HepG2 (cell line): ENCODE results near the gene HAP1. TPM values are rescaled to one million over a fixed set of nuclear protein-coding genes. Genes with fewer than 3 reads are reported as not detected.

Experiments
- CSRNP2 ChIP-seq: sonication (generic); formaldehyde crosslinking; conservative IDR thresholded peaks from 2 replicates; pipeline ENCODE4 v1.8.0; 2022; ENCODE audit warnings: low read depth, missing genetic modification reagents
- FOSL1 ChIP-seq: sonication (generic); formaldehyde crosslinking; IDR thresholded peaks from 2 replicates; pipeline ENCODE4 v1.9.0; 2021; ENCODE audit warnings: missing genetic modification reagents, borderline replicate concordance
- HNRNPLL ChIP-seq: fragments of 200-400 bp; formaldehyde crosslinking; IDR thresholded peaks from 2 replicates; pipeline ENCODE4 v1.6.1; 2017; ENCODE audit warnings: mild to moderate bottlenecking, low read depth, low read length; ENCODE audit not compliant: poor library complexity, severe bottlenecking
- NFKB2 ChIP-seq: sonication (generic); formaldehyde crosslinking; IDR thresholded peaks from 2 replicates; pipeline ENCODE4 v1.4.0; 2020; ENCODE audit warnings: missing genetic modification reagents, borderline replicate concordance
- ONECUT2 ChIP-seq: sonication (generic); formaldehyde crosslinking; IDR thresholded peaks from 2 replicates; pipeline ENCODE4 v1.4.0; 2020; ENCODE audit warnings: missing genetic modification reagents
- SNRNP70 ChIP-seq: fragments of 200-400 bp; formaldehyde crosslinking; IDR thresholded peaks from 2 replicates; pipeline ENCODE4 v1.6.1; 2017; ENCODE audit warnings: mild to moderate bottlenecking, low read depth, low read length, moderate library complexity
- SPEN ChIP-seq: sonication (generic); formaldehyde crosslinking; IDR thresholded peaks from 2 replicates; pipeline ENCODE4 v1.5.1; 2020; ENCODE audit warnings: low read depth, mild to moderate bottlenecking, missing genetic modification reagents
- TFAP4 ChIP-seq: sonication (generic); IDR thresholded peaks from 2 replicates; pipeline ENCODE4 v1.6.1; 2016; ENCODE audit warnings: low read depth, borderline replicate concordance
- ZBTB38 ChIP-seq: sonication (generic); formaldehyde crosslinking; IDR thresholded peaks from 2 replicates; pipeline ENCODE4 v1.5.1; 2020; ENCODE audit warnings: mild to moderate bottlenecking, missing genetic modification reagents
- ZNF124 ChIP-seq: sonication (generic); formaldehyde crosslinking; IDR thresholded peaks from 2 replicates; pipeline ENCODE4 v1.4.0; 2020; ENCODE audit warnings: missing genetic modification reagents
- ZNF567 ChIP-seq: sonication (generic); formaldehyde crosslinking; IDR thresholded peaks from 2 replicates; pipeline ENCODE4 v1.8.1; 2023; ENCODE audit warnings: mild to moderate bottlenecking, missing genetic modification reagents, borderline replicate concordance
- ZNF782 ChIP-seq: sonication (generic); formaldehyde crosslinking; IDR thresholded peaks from 2 replicates; pipeline ENCODE4 v1.4.0; 2020; ENCODE audit warnings: missing genetic modification reagents, mild to moderate bottlenecking, borderline replicate concordance
- polyA plus RNA-seq, 8 experiments: library from polyadenylated mRNA; depleted of rRNA in 3 of 8; stranded (reverse) in 7 of 8; unstranded in 1 of 8; fragments of >200 nt; fragmentation: Illumina TruSeq in 4 of 8; extraction: Trizol in 4 of 8; gene quantifications; 2 replicates each; pipeline versions ENCODE4 v1.2.1 to v1.2.3, GENCODE V29; 2011 to 2016; ENCODE audit warnings: low read depth in 4 of 8, missing spikeins in 1 of 8, mixed read lengths in 1 of 8; ENCODE audit not compliant: insufficient read depth in 1 of 8
- total RNA-seq, 5 experiments: library from RNA; depleted of rRNA; stranded (reverse); fragments of >200 nt; fragmentation: Illumina TruSeq; extraction: Trizol; gene quantifications; 2 replicates each; pipeline ENCODE4 v1.2.3, GENCODE V29; 2016; ENCODE audit warnings: low read depth in 1 of 5
- TF ChIP-seq, protein P1 (sequence below): sonication (generic); formaldehyde crosslinking; IDR thresholded peaks from 2 replicates; pipeline ENCODE4 v1.4.0; 2020; ENCODE audit warnings: missing genetic modification reagents, mild to moderate bottlenecking, borderline replicate concordance
- TF ChIP-seq, protein P2 (sequence below): IDR thresholded peaks from 2 replicates; pipeline ENCODE4 v1.6.1; 2016; ENCODE audit warnings: low read depth, borderline replicate concordance
- TF ChIP-seq, protein P3 (sequence below): sonication (generic); formaldehyde crosslinking; conservative IDR thresholded peaks from 2 replicates; pipeline ENCODE4 v1.8.0; 2022; ENCODE audit warnings: missing genetic modification reagents
- TF ChIP-seq, protein P4 (sequence below): sonication (generic); formaldehyde crosslinking; IDR thresholded peaks from 2 replicates; pipeline ENCODE4 v1.4.0; 2020; ENCODE audit warnings: mild to moderate bottlenecking, missing genetic modification reagents

The HAP1 gene
- total and polyA plus RNA-seq, 2 of the 13 experiments (the other 11 are each of a cell fraction or from before 2014, with no cell fraction given), result 0.07 TPM

DNA sequence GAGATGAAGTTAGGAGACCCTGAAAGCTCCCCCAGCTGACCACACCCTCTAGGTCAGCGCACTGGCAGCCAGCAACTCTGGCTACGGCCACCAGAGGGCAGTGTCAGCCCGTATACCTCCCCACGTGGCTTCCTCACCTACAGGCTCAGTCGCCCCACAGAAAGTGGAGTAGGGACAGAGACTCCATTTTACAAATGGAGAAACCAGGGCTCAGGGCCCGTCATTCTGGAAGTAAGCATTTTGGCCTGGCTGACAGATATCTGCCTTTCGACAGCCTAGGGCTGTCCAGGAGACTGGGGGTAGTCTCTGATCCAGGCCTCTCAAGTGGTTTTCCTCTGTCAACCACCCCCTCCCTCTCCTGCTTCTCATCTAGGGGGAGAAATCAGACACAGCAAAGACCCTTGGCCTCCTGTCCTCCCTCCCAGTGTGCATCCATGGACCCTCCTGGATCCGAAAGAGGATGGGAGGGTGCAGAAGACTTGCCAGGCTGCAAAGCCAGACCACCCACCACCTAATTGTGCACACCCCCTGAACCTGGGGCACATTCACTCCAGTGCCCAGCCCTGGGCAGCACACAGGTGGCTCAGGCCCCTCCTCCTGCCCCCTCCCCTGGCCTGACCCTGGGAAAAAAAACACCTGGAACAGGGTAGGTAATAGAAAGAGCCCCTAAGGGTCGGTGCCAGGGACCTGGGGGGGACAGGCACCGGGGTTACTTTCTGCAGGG lies 3.8 kb upstream of the HAP1 start (continued):
- TF ChIP-seq, protein P1, sequence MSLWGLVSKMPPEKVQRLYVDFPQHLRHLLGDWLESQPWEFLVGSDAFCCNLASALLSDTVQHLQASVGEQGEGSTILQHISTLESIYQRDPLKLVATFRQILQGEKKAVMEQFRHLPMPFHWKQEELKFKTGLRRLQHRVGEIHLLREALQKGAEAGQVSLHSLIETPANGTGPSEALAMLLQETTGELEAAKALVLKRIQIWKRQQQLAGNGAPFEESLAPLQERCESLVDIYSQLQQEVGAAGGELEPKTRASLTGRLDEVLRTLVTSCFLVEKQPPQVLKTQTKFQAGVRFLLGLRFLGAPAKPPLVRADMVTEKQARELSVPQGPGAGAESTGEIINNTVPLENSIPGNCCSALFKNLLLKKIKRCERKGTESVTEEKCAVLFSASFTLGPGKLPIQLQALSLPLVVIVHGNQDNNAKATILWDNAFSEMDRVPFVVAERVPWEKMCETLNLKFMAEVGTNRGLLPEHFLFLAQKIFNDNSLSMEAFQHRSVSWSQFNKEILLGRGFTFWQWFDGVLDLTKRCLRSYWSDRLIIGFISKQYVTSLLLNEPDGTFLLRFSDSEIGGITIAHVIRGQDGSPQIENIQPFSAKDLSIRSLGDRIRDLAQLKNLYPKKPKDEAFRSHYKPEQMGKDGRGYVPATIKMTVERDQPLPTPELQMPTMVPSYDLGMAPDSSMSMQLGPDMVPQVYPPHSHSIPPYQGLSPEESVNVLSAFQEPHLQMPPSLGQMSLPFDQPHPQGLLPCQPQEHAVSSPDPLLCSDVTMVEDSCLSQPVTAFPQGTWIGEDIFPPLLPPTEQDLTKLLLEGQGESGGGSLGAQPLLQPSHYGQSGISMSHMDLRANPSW (CRISPR knock-in tag), result peak; percentile 38; the same call in 1 of the 2 replicates
- TF ChIP-seq NFKB2 (CRISPR knock-in tag) (peak; percentile 63), ZNF782 (no peak), CSRNP2 (CRISPR knock-in tag) (no peak), ZNF124 (peak; percentile 76; the same call in 1 of the 2 replicates), FOSL1 (CRISPR knock-in tag) (no peak), SNRNP70 (no peak), ZBTB38 (CRISPR knock-in tag) (peak; percentile 66; the same call in 1 of the 2 replicates), TFAP4 (peak; percentile 21; the same call in 1 of the 2 replicates), HNRNPLL (no peak), SPEN (CRISPR knock-in tag) (no peak; the same call in 1 of the 2 replicates), ZNF567 (peak; percentile 94), ONECUT2 (no peak)
- TF ChIP-seq, protein P2, sequence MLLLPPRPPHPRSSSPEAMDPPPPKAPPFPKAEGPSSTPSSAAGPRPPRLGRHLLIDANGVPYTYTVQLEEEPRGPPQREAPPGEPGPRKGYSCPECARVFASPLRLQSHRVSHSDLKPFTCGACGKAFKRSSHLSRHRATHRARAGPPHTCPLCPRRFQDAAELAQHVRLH (CRISPR knock-in tag), result peak; percentile 86; the same call in 1 of the 2 replicates
- TF ChIP-seq, protein P3, sequence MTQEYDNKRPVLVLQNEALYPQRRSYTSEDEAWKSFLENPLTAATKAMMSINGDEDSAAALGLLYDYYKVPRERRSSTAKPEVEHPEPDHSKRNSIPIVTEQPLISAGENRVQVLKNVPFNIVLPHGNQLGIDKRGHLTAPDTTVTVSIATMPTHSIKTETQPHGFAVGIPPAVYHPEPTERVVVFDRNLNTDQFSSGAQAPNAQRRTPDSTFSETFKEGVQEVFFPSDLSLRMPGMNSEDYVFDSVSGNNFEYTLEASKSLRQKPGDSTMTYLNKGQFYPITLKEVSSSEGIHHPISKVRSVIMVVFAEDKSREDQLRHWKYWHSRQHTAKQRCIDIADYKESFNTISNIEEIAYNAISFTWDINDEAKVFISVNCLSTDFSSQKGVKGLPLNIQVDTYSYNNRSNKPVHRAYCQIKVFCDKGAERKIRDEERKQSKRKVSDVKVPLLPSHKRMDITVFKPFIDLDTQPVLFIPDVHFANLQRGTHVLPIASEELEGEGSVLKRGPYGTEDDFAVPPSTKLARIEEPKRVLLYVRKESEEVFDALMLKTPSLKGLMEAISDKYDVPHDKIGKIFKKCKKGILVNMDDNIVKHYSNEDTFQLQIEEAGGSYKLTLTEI (CRISPR knock-in tag), result no peak
- TF ChIP-seq, protein P4, sequence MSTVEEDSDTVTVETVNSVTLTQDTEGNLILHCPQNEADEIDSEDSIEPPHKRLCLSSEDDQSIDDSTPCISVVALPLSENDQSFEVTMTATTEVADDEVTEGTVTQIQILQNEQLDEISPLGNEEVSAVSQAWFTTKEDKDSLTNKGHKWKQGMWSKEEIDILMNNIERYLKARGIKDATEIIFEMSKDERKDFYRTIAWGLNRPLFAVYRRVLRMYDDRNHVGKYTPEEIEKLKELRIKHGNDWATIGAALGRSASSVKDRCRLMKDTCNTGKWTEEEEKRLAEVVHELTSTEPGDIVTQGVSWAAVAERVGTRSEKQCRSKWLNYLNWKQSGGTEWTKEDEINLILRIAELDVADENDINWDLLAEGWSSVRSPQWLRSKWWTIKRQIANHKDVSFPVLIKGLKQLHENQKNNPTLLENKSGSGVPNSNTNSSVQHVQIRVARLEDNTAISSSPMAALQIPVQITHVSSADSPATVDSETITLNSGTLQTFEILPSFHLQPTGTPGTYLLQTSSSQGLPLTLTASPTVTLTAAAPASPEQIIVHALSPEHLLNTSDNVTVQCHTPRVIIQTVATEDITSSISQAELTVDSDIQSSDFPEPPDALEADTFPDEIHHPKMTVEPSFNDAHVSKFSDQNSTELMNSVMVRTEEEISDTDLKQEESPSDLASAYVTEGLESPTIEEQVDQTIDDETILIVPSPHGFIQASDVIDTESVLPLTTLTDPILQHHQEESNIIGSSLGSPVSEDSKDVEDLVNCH, result no peak
